GM23248 (cell line): Measurements from ENCODE around the gene PDE2A.

Experiments used
- EZH2 ChIP-seq: fragments of 200-600 bp; sonication (generic); IDR thresholded peaks from 2 replicates; pipeline ENCODE4 v1.6.1; 2018; ENCODE audit warnings: antibody characterized with exemption, mild to moderate bottlenecking; ENCODE audit not compliant: insufficient read depth, poor library complexity, severe bottlenecking
- EZH2phosphoT487 ChIP-seq: fragments of 200-600 bp; sonication (generic); IDR thresholded peaks from 2 replicates; pipeline ENCODE4 v1.6.1; 2018; ENCODE audit warnings: antibody characterized with exemption, moderate library complexity, mild to moderate bottlenecking, low read depth; ENCODE audit not compliant: insufficient read depth

DNA sequence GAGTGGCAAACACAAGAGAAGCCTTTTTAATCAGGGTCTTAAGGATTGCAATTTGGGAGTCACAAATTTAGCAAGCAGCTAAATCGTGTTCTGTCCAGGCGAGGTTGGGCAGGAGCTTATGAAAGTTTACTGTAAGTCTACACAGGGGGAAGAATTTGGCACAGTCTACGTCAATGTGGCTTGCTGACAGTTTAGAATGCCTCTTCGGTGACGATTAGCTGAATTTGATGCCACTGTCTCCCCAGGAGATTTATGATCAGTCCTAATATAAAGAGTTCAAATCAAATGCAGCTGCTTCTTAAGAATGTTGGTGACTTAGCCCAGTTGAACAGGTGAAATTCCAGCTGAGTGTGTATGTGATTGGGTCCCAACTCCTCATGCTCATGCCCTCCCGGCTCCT is 125.8 kb downstream of the PDE2A start:
- TF ChIP-seq EZH2 (no peak), EZH2phosphoT487 (no peak)
